Astrocyte (in vitro differentiated cells and primary cell): ENCODE results near the gene PRKAR2B.

Source experiments
- EZH2 ChIP-seq: IDR thresholded peaks from 2 replicates; pipeline ENCODE4 v1.6.1; 2012; ENCODE audit warnings: mild to moderate bottlenecking, low read length, inconsistent platforms; ENCODE audit not compliant: insufficient read depth
- TF ChIP-seq, protein P1 (sequence below): IDR thresholded peaks from 2 replicates; pipeline ENCODE4 v1.5.1; 2011; ENCODE audit warnings: low read depth, mild to moderate bottlenecking, inconsistent platforms, low read length, moderate library complexity; ENCODE audit not compliant: insufficient read depth

DNA sequence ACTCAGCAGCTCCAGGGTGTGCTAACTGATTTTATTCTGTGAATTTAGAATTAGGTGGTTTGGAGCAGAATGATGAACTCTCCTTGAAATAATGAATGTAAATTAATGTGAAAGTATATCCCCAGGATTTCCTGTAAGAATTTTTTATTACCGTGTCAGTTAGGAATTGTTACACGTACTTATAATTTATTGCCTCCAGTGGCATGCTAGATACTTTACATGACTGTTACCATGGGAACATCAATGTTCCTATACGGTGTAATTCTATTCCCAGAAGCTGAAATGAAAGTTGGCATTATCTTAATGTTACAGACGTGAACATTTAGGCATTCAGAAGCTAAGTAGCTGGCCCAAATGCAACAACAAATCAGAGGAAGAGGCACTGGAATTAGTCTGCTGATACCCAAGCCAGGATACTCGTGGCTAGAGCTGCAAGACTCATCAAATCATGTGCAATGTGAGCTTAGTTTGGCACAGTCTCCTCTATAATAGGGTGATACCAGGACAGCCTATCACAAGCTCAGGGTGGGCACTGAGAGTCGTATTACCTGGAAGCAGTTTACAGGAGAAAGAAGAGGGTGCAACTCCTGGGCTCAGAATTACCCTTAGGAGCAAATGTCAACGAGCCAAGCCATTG lies 30.0 kb upstream of the PRKAR2B start:
- TF ChIP-seq EZH2 = no peak
- TF ChIP-seq, protein P1, sequence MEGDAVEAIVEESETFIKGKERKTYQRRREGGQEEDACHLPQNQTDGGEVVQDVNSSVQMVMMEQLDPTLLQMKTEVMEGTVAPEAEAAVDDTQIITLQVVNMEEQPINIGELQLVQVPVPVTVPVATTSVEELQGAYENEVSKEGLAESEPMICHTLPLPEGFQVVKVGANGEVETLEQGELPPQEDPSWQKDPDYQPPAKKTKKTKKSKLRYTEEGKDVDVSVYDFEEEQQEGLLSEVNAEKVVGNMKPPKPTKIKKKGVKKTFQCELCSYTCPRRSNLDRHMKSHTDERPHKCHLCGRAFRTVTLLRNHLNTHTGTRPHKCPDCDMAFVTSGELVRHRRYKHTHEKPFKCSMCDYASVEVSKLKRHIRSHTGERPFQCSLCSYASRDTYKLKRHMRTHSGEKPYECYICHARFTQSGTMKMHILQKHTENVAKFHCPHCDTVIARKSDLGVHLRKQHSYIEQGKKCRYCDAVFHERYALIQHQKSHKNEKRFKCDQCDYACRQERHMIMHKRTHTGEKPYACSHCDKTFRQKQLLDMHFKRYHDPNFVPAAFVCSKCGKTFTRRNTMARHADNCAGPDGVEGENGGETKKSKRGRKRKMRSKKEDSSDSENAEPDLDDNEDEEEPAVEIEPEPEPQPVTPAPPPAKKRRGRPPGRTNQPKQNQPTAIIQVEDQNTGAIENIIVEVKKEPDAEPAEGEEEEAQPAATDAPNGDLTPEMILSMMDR = no peak
